ENCODE measurements around the gene TBCD. TPM values are rescaled to one million over a fixed set of nuclear protein-coding genes. Genes with fewer than 3 reads are reported as not detected.
A peak's percentile ranks its signal among the peaks of the same experiment; 100 is the strongest.
"Not testable (repeated sequence)": the region's sequence is repeated elsewhere in the genome, so short reads cannot be mapped to it uniquely, and the experiment has no call there.

Gene TBCD
- polyA plus RNA-seq, 5 donors = 87.2 to 119 (median 109) TPM

DNA sequence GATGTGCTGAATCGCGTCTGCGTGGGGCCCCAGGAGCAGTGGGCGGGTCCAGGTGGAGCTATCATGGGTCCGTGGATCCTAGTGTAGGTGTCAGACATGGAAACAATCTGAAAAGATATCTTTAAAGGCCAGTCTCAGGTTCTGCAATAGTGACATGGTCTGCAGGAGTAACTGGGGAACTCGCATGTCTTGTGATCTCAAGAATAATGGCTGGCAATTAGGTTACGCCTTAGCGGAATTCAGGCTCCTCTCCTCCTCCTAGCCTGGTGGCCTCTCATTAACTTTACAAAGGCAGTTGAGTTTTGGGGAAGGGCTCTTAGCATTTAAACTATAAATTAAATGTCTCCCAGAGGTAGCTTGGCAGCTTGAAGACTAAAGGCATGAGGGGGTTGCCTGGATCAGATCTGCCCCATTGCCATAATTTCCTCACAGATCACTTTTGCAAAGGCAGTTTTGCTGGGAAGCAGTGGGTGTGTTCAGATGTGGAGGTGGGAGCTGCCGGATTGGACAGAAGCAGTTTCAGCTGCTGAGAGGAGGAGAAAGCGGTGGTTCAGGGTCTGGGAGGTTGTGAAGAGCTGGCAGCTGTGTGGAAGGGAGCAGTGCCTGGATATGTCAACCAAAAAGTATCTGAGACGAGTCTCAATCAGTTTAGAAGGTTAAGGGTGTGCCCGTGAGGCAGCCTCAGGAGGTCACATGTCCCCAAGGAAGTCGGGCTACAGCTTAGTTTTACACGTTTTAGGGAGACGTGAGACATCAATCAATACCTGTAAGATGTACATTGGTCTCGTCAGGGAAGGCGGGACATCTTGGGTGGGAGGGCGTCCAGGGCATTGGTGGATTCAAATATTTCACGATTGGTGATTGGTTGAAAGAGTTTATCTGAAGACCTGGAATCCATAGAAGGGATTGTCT, 2.7 kb downstream of the TBCD start:
- DNase-seq = no peak

DNA sequence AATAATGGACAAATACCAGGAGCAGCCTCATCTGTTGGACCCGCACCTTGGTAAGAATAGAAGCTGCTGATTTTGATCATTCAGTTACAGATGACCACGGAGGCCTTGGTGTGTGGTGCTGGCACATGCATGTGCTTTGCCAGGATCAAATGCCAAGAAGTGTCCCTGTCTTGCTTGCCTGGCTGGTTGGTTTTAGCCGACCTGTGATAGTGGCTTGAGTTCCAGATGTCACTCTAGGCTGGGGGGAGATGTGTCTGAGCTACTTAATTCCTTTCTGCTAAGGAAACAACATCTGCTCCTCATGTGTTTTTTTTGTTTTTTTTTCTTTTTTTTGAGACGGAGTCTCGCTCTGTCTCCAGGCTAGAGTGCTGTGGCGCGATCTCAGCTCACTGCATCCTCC, 4.3 kb downstream of the TBCD start:
- no peak for DNase-seq

DNA sequence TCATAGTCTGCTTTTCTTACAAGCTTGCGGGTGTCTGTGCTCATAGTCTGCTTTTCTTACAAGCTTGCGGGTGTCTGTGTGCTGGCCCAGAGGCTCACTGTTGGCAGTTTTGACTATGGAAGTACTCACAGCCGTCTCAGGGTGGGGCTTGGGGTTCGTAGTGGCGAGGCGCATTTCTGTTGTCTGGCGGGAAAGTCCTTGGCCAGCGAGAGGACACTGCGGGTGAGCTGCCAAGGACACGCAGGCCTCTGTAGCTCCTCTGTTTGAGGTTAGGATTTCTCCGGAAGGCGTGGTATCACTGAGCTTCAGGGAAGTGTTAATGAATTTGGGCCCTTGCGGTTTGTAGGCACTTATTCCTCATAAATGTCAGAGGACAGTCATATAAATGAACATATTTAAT, 13.5 kb downstream of the TBCD start:
- DNase-seq = no peak

DNA sequence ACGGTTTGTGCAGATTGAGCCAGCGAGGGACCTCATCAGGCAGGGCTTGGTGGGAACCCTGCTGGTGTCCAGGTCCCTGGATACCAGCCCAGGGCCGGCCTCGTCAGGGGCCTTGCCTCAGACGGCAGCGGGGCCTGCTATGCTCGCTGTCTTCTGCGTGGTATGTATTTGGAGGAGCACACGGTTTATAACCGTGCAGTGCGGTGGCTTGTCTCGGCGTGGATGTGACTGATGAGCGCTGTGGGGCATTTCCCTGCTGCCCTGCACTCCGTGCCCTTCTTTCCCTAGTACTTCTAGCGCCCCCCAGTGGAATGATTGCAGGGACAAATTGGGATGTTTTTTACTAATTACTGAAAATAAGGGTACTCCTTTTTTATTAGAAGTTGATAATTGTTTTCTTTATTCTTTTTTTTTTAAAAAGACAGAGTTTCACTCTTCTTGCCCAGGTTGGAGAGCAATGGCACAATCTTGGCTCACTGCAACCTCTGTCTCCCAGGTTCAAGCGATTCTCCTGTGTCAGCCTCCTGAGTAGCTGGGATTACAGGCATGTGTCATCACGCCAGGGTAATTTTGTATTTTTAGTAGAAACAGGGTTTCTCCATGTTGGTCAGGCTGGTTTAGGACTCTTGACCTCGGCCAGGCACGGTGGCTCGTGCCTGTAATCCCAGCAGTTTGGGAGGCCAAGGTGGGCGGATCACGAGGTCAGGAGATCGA, 15.3 kb downstream of the TBCD start:
- no peak for DNase-seq

DNA sequence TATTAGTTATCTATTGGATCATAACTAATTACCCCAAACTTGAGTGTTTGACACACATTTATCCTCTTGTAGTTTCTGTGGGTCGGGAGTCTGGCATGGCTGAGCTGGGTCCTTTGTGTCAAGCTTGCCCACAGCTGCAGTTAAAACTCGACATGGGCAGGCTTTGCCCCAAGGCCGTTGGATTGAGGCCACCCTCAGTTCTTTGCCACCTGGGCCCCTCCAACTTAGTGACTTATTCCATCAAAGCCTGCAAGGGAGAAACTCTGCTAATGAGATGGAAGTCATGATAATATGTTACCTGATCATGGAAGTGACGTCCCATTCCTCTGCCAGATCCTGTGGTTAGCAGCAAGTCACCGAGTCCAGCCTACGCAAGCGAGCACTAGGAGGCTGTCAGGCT, 17.2 kb downstream of the TBCD start:
- no peak for DNase-seq

DNA sequence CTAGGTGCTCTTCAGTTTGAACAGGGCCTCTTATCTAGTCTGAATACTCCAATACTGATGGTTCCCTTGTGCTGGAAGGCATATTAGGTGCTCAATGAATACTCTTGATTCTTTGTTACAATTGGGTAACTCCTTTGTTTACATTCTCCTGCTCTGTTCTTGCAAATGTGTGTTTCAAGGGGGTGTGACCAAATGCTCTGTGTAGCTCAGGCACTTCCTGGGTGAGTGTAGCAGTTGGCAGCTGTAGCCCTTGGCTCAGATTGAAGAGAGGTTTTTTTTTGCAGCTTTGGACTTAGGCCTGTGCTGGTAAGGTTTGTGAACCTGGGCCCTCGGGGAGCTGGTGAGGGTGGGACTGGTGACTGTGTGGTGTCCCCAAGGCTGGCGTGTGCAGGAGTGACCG, 20.2 kb downstream of the TBCD start:
- DNase-seq = no peak

DNA sequence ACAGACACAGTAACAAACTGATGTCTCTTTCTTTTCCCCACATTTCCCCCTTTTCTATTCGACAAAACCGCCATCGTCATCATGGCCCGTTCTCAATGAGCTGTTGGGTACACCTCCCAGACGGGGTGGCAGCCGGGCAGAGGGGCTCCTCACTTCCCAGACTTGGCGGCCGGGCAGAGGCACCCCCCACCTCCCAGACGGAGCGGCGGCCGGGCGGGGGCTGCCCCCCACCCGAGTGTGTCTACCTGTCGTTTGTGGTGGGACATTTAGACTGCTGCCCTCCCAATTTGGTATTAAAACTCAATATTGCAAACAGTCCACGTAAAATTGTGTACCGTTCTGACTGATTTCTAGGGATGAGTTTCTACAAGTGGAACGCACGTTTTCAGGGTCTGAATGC, 22.6 kb downstream of the TBCD start:
- not testable (repeated sequence) for DNase-seq

DNA sequence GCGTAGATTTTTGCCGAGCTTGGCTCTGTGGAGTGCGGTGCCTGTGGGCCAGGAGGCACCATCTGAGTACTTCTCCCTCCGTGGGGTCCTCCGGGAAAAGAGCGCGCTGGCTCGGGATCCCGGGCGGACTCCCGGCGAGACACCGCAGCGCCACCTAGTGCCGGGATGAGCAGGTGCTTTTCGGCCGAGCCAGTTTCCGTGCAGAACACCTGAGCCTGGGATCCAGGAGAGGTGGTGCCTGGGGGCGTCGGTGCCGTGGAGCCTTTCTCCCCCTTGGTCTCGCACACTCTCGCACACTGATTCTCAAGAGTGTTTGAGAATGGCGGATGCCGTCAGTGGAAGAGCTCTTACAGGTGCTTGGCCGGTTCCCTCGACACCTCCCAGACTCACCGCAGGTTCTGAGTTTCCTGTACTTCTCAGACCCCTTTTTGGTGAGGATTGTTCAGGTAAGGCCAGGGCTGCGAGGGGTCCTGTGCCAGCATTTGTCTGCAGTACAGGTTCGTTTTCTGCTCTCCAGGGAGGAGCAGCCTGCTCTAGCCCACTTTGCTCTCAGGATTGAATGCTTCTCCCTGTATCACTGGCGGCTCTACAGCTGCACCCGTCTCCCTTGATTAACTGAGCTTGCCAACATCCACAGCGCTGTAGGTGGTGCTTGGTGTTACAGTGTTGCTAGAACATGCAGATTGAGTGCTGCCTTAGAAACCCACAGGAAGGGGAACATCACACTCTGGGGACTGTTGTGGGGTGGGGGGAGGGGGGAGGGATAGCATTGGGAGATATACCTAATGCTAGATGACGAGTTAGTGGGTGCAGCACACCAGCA, 23.3 kb downstream of the TBCD start:
- DNase-seq = peak; percentile 40 to 48

DNA sequence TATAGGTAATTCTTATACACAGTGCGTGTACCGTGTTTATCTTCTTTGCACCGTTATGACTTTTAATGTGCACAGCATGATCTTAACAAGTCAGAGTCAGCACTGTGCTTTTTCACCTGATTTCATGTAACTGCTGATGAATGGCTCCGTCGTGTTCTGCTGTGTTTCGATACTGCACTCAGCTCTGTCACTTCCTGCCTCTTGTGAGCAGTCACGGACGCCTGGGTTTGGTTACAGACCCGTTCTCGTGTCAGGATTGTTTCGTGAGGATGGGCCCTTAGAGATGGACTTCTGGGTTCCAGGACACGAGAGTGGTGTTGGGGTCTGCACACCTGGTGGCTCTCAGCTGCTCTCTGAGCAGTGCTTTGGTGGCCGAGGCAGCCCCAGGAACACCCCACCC, 24.6 kb downstream of the TBCD start:
- DNase-seq = no peak

DNA sequence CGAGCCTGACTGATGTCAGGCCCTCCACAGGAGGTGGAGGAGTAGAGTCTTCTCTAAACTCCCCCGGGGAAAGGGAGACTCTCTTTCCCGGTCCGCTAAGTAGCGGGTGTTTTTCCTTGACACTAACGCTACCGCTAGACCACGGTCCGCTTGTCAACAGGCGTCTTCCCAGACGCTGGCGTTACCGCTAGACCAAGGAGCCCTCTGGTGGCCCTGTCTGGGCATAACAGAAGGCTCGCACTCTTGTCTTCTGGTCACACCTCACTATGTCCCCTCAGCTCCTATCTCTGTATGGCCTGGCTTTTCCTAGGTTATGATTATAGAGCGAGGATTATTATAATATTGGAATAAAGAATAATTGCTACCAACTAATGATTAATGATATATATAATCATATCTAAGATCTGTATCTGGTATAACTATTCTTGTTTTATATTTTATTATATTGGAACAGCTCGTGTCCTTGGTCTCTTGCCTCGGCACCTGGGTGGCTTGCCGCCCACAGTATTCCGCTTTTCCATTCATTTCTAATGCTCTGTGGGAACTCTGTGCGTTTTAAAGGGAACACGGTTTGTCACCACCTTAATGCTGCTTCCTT, 26.0 kb downstream of the TBCD start:
- not testable (repeated sequence) for DNase-seq

DNA sequence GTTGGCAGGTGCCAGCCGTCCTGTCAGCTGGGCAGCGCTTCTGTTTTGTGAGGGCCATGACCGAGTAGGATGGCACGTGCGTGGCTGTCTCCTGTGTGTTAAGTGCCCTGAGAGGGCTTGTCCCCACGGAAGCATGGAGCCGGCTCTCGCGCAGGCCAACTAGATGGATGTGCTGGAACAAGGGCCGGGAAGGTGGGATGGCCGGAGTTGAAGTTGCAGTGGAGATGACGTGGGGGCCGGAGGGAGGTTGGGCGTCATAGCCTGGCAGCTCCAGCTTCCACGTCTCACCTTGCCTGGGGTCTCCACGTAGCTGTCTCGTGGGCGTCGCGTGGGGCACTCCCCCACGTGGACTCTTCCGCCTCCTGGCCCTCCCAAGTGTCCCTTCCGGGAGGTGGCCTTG, 27.7 kb downstream of the TBCD start:
- DNase-seq = no peak

DNA sequence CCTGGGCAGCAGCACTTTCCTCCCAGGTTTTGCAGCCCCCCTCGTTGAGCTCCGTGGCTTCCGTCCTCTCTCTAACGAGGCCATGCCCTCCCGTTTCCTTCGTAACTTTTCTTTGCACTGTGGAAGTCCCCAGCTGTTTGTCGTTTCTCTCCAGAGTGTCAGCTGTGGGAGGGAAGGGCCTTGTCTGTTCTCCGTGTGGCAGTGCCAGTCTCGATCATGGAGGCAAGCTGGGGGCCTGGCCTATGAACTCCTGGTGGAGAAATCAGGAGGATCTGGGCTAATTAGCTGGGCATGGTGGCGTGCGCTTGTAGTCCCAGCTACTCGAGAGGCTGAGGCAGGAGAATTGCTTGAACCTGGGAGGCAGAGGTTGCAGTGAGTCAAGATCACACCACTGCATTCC, 28.3 kb downstream of the TBCD start:
- no peak for DNase-seq

DNA sequence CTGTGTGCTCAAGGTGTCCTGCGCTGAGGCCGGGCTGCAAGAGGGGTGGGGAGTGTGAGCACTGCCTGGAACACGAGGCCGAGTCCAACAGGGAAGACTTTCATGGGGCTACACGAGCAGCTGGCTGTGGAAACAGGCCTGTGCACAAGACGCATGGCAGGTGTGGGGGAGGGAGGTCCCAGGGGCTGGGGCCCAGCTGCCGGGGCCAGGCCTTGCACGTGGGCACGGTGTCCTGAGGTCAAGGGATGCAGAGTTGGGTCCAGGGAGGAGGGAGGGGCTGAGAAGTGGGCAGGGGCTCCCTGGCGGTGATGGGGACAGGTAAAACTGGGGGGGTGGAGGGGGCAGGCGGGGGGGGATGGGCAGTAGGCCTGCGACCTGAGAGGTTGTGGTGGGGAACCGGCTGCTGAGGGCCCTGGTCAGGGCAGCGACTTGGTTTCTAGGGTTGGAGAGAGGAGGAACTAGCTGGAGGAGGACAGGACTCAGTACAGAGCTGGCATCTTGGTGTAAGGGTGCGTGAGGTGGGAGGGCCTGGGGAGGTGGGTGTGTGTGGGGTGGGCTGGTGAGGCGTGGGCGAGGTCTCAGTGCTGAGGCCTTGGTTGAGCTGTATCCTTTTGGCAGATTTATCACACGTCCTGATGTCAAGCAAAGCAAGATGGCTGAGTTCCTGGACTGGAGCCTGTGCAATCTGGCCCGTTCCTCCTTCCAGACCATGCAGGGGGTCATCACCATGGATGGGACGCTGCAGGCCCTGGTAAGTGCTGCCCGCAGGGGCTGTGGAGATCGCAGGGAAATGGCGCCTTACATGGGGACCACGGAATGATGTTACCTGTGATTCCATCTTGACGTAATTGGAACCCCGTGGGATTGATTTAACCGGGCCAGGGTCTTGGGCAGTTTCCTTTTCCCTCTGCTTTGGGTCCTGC, 29.4 kb downstream of the TBCD start:
- DNase-seq = no peak

DNA sequence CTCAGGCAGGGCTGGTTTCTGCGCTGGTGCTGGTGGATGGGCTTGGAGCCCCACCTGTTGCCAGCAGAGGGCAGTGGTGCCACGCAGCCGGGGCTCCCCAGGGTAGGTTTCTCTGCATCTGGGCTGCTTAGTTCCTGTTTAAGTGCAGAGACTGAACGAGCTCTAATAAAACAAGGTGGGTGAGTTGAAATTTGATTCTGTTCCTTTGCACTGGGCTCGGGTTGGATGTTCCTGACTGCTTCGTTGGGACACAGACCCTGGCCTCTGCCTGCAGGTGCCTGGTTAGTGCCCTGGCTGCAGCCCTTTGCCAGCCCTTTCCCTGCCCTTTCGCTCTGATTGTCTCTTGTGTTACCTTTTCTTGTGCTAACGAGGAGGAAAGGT, 30.0 kb downstream of the TBCD start:
- DNase-seq = peak; percentile 73 to 79

DNA sequence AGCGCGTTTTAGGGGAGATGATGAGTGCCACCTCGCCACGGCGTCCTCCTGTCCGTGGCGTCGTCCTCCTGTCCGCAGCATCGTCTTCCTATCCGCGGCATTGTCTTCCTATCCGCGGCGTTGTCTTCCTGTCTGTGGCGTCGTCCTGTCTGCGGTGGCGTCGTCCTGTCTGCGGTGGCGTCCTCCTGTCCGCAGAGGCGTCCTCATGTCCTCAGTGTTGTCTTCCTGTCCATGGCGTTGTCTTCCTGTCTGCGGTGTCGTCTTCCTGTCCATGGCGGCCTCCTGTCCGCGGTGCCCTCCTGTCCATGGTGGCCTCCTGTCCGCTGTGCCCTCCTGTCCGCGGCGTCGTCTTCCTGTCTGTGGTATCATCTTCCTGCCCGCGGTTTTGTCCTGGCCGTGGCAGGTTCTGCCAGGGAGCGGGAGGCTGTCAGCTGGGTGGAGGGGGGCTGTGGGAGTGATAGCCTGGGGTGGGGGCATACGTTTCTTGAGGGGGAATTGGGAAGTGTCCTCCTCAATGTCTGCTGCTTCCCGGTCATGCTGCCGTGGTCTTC, 30.9 kb downstream of the TBCD start:
- no peak for DNase-seq

DNA sequence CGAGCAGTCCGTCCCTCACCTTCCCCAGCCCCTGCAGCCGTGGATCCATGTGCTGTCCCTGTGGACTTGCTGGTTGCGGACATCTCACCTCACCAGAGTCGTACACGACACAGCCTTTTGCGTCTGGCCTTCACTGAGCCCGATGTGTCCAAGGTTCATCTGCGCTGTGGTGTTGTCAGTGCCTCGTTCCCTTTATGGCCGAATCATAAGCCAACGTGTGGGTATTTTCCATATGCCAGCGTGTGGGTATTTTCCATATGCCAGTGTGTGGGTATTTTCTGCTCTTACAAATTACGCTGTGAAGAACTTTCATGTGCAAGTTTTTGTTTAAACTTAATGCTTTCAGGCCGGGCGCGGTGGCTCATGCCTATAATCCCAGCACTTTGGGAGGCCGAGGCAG, 31.6 kb downstream of the TBCD start:
- DNase-seq = no peak

DNA sequence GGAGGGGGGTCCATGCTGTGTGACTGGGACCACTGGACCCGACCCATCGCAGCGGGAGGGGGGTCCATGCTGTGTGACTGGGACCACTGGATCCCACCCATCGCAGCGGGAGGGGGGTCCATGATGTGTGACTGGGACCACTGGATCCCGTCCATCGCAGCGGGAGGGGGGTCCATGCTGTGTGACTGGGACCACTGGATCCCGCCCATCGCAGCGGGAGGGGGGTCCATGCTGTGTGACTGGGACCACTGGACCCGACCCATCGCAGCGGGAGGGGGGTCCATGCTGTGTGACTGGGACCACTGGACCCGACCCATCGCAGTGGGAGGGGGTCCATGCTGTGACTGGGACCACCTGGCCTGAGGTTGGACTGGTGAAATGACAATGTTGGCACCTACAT, 33.7 kb downstream of the TBCD start:
- DNase-seq = not testable (repeated sequence)

DNA sequence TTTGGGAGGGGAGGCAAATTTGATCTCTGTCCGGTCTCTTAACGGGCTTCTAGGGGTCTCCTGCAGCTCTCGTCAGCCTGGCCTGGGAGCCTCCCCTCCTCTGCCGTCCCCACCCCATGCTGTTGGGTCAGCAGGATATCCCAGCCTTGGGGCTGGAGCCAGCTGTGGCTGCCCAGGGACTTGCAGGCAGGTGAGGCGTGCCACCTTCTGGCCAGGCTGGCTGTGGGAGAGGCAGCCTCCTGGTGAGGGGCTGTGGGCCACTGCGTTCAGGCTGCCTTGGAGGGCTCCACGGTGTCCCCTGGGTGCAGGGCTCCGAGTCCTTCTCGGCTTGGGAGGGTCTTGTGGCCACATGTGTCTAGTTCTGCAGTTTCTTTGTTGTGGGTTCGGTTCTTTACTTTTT, 34.6 kb downstream of the TBCD start:
- no peak for DNase-seq

DNA sequence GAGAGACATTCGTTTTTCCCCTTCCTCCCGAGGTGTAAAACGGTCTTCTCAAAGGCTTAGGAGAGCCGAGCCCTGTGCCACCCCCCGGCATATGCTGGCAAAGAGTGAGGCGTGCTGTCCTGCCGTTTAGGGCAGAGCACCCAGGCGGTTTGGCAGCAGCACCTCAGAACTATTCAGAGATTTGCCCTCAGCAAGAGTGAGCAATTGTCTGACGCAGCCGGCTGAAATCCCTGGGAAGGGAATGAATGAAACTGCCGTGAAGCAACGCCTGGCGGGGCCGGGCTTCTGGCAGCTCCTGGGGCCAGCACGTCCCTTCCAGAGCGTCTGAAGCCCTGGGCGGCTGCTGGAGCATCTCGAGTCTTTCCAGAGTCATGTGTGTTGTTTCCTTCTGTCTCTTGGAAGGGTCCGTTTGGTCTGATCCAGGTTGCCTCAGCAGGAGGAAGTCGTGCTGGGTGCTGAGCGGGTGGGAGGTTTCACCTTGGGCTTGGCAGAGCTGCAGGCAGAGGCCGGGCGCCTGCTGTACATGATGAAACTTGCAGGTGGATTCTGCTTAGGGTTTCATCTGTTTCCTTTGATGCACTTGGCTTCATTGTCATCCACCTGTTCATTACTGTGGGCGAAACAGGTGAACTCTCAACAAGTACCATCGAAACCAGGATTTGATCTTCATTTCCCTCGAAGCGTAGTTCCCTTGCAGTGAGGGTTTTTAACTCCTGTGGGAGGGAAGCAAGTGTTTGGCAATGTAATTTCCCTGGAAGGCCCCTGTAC, 35.4 kb downstream of the TBCD start:
- DNase-seq = no peak
